GM12878 (cell line): ENCODE data around the gene NOC4L. TPM values are rescaled to one million over a fixed set of nuclear protein-coding genes. Genes with fewer than 3 reads are reported as not detected.

Experiments used
- ATAC-seq: fragments of 200-7000 bp; cut with Tn5 transposase; 3 replicates; pipeline ENCODE4 v1.9.1; 2020; ENCODE audit warnings: mild to moderate bottlenecking, moderate library complexity
- BruUV-seq: library from RNA; stranded (reverse); fragments of 400-500 nt; replicated peaks from 2 replicates; lab custom pipeline; 2021; lab: Mats Ljungman, UMichigan
- CTCF ChIA-PET: fragments of 300-600 bp; sonication (Branson Sonifier 250); formaldehyde crosslinking; extraction: SDS; loops from one replicate; lab custom pipeline; 2021; ENCODE audit warnings: inconsistent platforms; lab: Yijun Ruan, JAX
- POLR2A ChIA-PET: fragments of 350-600 bp; formaldehyde crosslinking; extraction: SDS; loops from one replicate; lab custom pipeline; 2021; ENCODE audit warnings: inconsistent platforms; lab: Charles Lee
- RAD21 ChIA-PET: fragments of 300-600 bp; sonication (Branson Sonifier 250); formaldehyde crosslinking; loops from one replicate; lab custom pipeline; 2023; ENCODE audit warnings: antibody characterized with exemption; ENCODE audit not compliant: unreplicated experiment; lab: Charles Lee
- SMC1A ChIA-PET: fragments of 300-600 bp; sonication (Branson Sonifier 250); formaldehyde crosslinking; loops from one replicate; lab custom pipeline; 2023; ENCODE audit not compliant: unreplicated experiment, uncharacterized antibody; lab: Charles Lee
- DNase-seq: peaks from one replicate; pipeline ENCODE4 v3.0.0-alpha.2; 2011; ENCODE audit warnings: low read depth, low spot score
- FAIRE-seq: peaks from 3 replicates; lab custom pipeline; 2011; peaks lifted over from hg19 to GRCh38; lab: Jason Lieb, UNC
- H2AFZ ChIP-seq: 2 replicates; pipeline ENCODE4 v1.6.0; 2011; ENCODE audit warnings: low read depth, low read length, control low read depth; ENCODE audit not compliant: control insufficient read depth
- H3K27ac ChIP-seq: 2 replicates; pipeline ENCODE4 v1.5.1; 2011; ENCODE audit warnings: control low read depth; ENCODE audit not compliant: control insufficient read depth, insufficient read depth
- H3K27me3 ChIP-seq, 2 experiments: replicated peaks in 1 of 2; 2 replicates each; pipeline versions ENCODE4 v1.6.0 to v1.6.1; 2011; ENCODE audit warnings: low read length in 1 of 2; ENCODE audit not compliant: control insufficient read depth in 2 of 2, insufficient read depth in 2 of 2
- H3K36me3 ChIP-seq, 2 experiments: 2 replicates each; pipeline ENCODE4 v1.5.1; 2011; ENCODE audit warnings: low read length in 1 of 2; ENCODE audit not compliant: control insufficient read depth in 2 of 2, insufficient read depth in 2 of 2
- H3K4me1 ChIP-seq: 2 replicates; pipeline ENCODE4 v1.6.1; 2011; ENCODE audit warnings: mild to moderate bottlenecking, low read length, moderate library complexity, mixed read lengths; ENCODE audit not compliant: control insufficient read depth, insufficient read depth
- H3K4me2 ChIP-seq: 2 replicates; pipeline ENCODE4 v1.6.0; 2011; ENCODE audit warnings: control low read depth; ENCODE audit not compliant: control insufficient read depth, insufficient read depth
- H3K4me3 ChIP-seq: fragments of 200-600 bp; sonication (generic); 2 replicates; pipeline ENCODE4 v1.5.1; 2016
- H3K79me2 ChIP-seq: 2 replicates; pipeline ENCODE4 v1.6.0; 2011; ENCODE audit warnings: low read length; ENCODE audit not compliant: control insufficient read depth, insufficient read depth
- H3K9ac ChIP-seq: 2 replicates; pipeline ENCODE4 v1.8.0; 2011; ENCODE audit warnings: low read length, control low read depth, mixed read lengths; ENCODE audit not compliant: control insufficient read depth, insufficient read depth
- H3K9me3 ChIP-seq: replicated peaks from 3 replicates; pipeline ENCODE4 v1.5.1; 2011; ENCODE audit warnings: mild to moderate bottlenecking, low read length; ENCODE audit not compliant: control insufficient read depth, insufficient read depth
- H4K20me1 ChIP-seq: 2 replicates; pipeline ENCODE4 v1.6.0; 2011; ENCODE audit not compliant: control insufficient read depth, insufficient read depth
- ATF7 ChIP-seq: fragments of 450-650 bp; IDR thresholded peaks from 2 replicates; pipeline ENCODE4 v1.6.1; 2016; ENCODE audit warnings: low read depth, mild to moderate bottlenecking
- CREM ChIP-seq: IDR thresholded peaks from 2 replicates; pipeline ENCODE4 v1.6.1; 2014; ENCODE audit warnings: antibody characterized with exemption, low read depth
- MTA3 ChIP-seq: IDR thresholded peaks from 2 replicates; pipeline ENCODE4 v1.6.1; 2012; ENCODE audit warnings: low read length, inconsistent platforms, borderline replicate concordance
- MYB ChIP-seq: fragments of 150-350 bp; IDR thresholded peaks from 2 replicates; pipeline ENCODE4 v1.6.1; 2014; ENCODE audit warnings: mild to moderate bottlenecking, low read depth, low read length, borderline replicate concordance
- PBX3 ChIP-seq: IDR thresholded peaks from 2 replicates; pipeline ENCODE4 v1.6.1; 2011; ENCODE audit warnings: mild to moderate bottlenecking, low read depth, low read length, moderate library complexity; ENCODE audit not compliant: insufficient replicate concordance
- POLR2AphosphoS2 ChIP-seq: IDR thresholded peaks from 2 replicates; pipeline ENCODE4 v1.6.1; 2011; ENCODE audit warnings: low read depth, mild to moderate bottlenecking, low read length, improper control_type of control experiment, moderate library complexity
- RUNX3 ChIP-seq: IDR thresholded peaks from 2 replicates; pipeline ENCODE4 v1.6.1; 2012; ENCODE audit warnings: low read length, inconsistent platforms
- SIN3A ChIP-seq: IDR thresholded peaks from 2 replicates; pipeline ENCODE4 v1.6.1; 2012; ENCODE audit warnings: low read depth, low read length, improper control_type of control experiment
- WGBS: methylation state at CpG from one replicate; pipeline ENCODE4 v1.1.6; 2016; ENCODE audit warnings: low lambda C conversion rate; ENCODE audit not compliant: insufficient replicate concordance, insufficient coverage; ENCODE audit errors: missing lambda C conversion rate; 5-methylcytosine and 5-hydroxymethylcytosine counted together
- in situ Hi-C: fragments of 300-500 bp; cut with MboI; formaldehyde crosslinking; loops from 9 replicates; pipeline ENCODE4 v1.14.3; 2018; ENCODE audit warnings: mixed read lengths
- intact Hi-C: fragments of 100-400 bp; cut with micrococcal nuclease; formaldehyde crosslinking; loops from one replicate; pipeline ENCODE4 v1.14.2; 2022; ENCODE audit not compliant: unreplicated experiment
- polyA plus RNA-seq, 11 experiments: library from polyadenylated mRNA; depleted of rRNA in 4 of 11; unstranded in 6 of 11; stranded (reverse) in 5 of 11; fragments of >200 nt; fragmentation: Nextera tagmentation in 4 of 11; fragmentation: Illumina TruSeq in 1 of 11; extraction: Ambion mirVana in 4 of 11; extraction: Trizol in 1 of 11; gene quantifications; 1 replicate in 1 of 11; 2 replicates in 10 of 11; pipeline versions ENCODE4 v1.2.1 to v1.2.3, GENCODE V29; 2011 to 2016; ENCODE audit warnings: inconsistent platforms in 2 of 11, missing spikeins in 2 of 11, low read depth in 1 of 11
- total RNA-seq, 4 experiments: library from RNA; depleted of rRNA in 3 of 4; stranded (reverse); fragments of >200 nt in 3 of 4; fragmentation: Illumina TruSeq in 1 of 4; extraction: Trizol in 1 of 4; gene quantifications; 2 replicates each; pipeline versions ENCODE4 v1.2.1 to v1.2.3, GENCODE V29; 2013 to 2021
- TF ChIP-seq, protein P1 (sequence below): IDR thresholded peaks from 2 replicates; pipeline ENCODE4 v1.6.1; 2011; ENCODE audit warnings: low read depth, low read length, improper control_type of control experiment, borderline replicate concordance
- TF ChIP-seq, protein P2 (sequence below): IDR thresholded peaks from 2 replicates; pipeline ENCODE4 v1.6.1; 2012; ENCODE audit warnings: low read depth, low read length, improper control_type of control experiment

NOC4L gene
- total and polyA plus RNA-seq, 10 of the 15 experiments (the other 5 are each of a cell fraction or from before 2014, with no cell fraction given), result 0.72 to 68.2 (median 15.2) TPM

- no peak for DNase-seq
- ChIA-PET POLR2A (interaction anchor here (0.6 kb wide), 1 partner anchor 139 kb away, joined by 5 read pairs; no protein-coding TSS in a partner anchor), CTCF (no interaction called here), RAD21 (interaction anchor here (1.1 kb wide), 1 partner anchor 262 kb away, joined by 3 read pairs; no protein-coding TSS in a partner anchor), SMC1A (no interaction called here)
- intact Hi-C loops (loop anchor here (5.0 kb wide), 1 partner anchor 410 kb away; no protein-coding TSS in a partner anchor), in situ Hi-C loops (no loop called here)
- H3K27me3 ChIP-seq, result no peaks in the 10 kb centered on the region
- no peak overlapping the region for H3K4me2 ChIP-seq
- no peak overlapping the region for H2AFZ ChIP-seq
- no peaks in the 10 kb centered on the region; the same call in 1 of the 2 replicates for H3K79me2 ChIP-seq
- H4K20me1 ChIP-seq, result peaks cover 3% of the 10 kb centered on the region; the same call in 1 of the 2 replicates
- FAIRE-seq, result no peak
- no peak overlapping the region for H3K9ac ChIP-seq
- 95% methylated on average over 30 of the region's 32 CpGs for WGBS
- no TSS peak for BruUV-seq
- no peak overlapping the region for H3K4me3 ChIP-seq
- no peak overlapping the region for H3K27ac ChIP-seq
- ATAC-seq, result no peak
- H3K4me1 ChIP-seq, result no peaks in the 10 kb centered on the region
- H3K9me3 ChIP-seq, result peaks cover 3% of the 10 kb centered on the region; the same call in 2 of the 3 replicates
- TF ChIP-seq RUNX3 (no peak), SIN3A (no peak), MYB (no peak)
- peaks cover 3 to 10% of the 10 kb centered on the region in 2 experiments; a peak in 3 of 4 replicates for H3K36me3 ChIP-seq
These were observed 7.6 kb downstream of the NOC4L start for GRCh38 chr12:132151766-132152410.

DNA sequence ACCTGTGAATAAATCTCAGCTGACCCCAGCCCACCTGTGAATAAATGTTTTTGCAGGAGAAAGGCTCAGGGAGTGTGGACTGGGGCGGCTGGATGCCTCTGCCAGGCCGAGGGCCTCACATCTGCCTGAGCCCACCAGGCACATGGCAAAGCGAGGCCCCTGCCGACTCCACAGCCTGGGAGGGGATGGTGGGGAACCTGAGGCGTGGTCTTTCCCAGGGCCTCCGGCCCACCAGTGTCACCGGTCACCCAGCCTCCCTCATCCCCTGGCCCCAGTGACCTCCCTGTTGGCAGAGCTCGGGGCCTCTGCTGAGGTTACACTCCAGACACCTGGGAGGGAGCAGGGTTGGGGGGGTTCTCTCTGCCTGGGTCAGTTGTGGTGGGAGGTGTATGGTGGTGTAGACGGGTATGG lies 8.2 kb downstream of the NOC4L start:
- H3K4me3 ChIP-seq, result no peak overlapping the region
- ChIA-PET RAD21 (interaction anchor here (1.1 kb wide), 1 partner anchor 262 kb away, joined by 3 read pairs; no protein-coding TSS in a partner anchor), CTCF (interaction anchor here (0.6 kb wide), 1 partner anchor 463 kb away, joined by 3 read pairs; no protein-coding TSS in a partner anchor), SMC1A (no interaction called here), POLR2A (interaction anchor here (0.6 kb wide), 1 partner anchor 139 kb away, joined by 5 read pairs; no protein-coding TSS in a partner anchor)
- DNase-seq, result no peak
- no peaks in the 10 kb centered on the region for H3K79me2 ChIP-seq
- peaks cover 3 to 10% of the 10 kb centered on the region in 2 experiments for H3K36me3 ChIP-seq
- in situ Hi-C loops, result no loop called here
- peaks cover 3% of the 10 kb centered on the region; the same call in 1 of the 2 replicates for H4K20me1 ChIP-seq
- TF ChIP-seq CREM, result no peak
- no peak for TF ChIP-seq POLR2AphosphoS2
- TF ChIP-seq, protein P1, sequence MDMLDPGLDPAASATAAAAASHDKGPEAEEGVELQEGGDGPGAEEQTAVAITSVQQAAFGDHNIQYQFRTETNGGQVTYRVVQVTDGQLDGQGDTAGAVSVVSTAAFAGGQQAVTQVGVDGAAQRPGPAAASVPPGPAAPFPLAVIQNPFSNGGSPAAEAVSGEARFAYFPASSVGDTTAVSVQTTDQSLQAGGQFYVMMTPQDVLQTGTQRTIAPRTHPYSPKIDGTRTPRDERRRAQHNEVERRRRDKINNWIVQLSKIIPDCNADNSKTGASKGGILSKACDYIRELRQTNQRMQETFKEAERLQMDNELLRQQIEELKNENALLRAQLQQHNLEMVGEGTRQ, result no peak
- no peak for TF ChIP-seq MTA3
- no peak for TF ChIP-seq ATF7
- no peak for TF ChIP-seq PBX3
- TF ChIP-seq, protein P2, sequence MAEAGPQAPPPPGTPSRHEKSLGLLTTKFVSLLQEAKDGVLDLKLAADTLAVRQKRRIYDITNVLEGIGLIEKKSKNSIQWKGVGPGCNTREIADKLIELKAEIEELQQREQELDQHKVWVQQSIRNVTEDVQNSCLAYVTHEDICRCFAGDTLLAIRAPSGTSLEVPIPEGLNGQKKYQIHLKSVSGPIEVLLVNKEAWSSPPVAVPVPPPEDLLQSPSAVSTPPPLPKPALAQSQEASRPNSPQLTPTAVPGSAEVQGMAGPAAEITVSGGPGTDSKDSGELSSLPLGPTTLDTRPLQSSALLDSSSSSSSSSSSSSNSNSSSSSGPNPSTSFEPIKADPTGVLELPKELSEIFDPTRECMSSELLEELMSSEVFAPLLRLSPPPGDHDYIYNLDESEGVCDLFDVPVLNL, result no peak
- intact Hi-C loops, result loop anchor here (5.0 kb wide), 1 partner anchor 410 kb away; no protein-coding TSS in a partner anchor
- no peaks in the 10 kb centered on the region for H3K27me3 ChIP-seq
- ATAC-seq, result no peak
- peaks cover 8% of the 10 kb centered on the region for H3K9me3 ChIP-seq
- WGBS, result 83% methylated on average over 9 of the region's 9 CpGs
- no peaks in the 10 kb centered on the region for H3K4me1 ChIP-seq
- no peak overlapping the region for H3K9ac ChIP-seq
- no peak overlapping the region for H2AFZ ChIP-seq
- H3K27ac ChIP-seq, result no peak overlapping the region
- FAIRE-seq, result no peak
- no TSS peak for BruUV-seq
- no peak overlapping the region for H3K4me2 ChIP-seq
